C1 segment of cervical spinal cord (tissue), 14 donors: Measurements from ENCODE around the gene TEX22.

Experiments
- DNase-seq, 14 donors: peaks; one replicate each; lab custom pipeline; 2025; lab: John Stamatoyannopoulos, UW

TEX22 gene

DNA sequence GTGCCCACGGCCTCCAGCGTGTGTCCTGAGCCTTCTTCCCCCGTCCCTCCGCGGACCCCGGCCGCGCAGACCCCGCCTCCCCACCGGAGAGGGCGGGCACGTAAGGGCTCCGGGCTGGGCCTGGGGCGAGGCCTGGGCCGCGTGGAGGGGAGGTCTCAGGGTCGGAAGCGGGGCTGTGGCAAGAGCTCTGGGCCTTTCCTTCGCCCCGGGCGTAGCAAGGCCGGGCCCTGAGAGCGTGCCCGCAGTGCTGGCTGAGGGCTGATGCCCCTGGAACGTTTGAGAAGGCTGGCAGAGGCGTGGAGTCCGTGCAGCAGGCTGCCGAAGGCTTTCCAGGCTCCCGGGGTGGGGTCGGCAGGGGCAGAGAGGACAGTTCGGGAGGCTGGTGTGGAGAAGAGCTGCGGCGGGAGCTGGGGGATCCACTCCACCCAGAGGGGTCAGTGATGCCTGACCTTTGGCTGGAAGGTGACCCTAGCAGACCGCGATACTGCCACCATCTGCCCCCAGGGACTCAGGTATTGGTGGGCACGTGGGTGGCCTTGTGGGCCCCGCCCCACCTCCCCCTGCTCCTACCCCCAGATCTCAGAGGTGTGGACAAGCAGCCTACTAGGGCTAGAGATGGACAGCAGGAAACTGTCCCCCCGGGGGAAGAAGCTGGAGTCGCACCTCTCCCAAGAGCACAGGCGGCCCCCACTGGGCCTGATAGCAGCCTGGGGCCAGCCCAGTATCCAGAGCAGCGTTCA, 558 bp downstream of the TEX22 start:
- no peak for DNase-seq

DNA sequence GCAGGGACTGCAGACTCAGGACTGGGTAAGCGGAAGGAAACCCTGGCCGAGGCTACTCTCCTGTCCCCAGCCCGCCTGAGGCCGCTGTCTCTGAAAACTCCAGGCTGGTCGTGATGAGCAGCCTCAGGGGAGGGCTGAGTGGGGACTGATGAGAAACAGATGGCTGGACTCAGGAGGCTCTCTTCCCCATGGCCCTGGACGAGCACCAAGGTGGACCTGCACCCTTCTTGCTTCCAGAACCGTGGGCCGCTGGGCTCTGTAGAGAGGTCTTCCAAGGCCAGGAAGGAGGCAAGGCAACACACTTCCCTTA, 1.1 kb downstream of the TEX22 start:
- DNase-seq: no peak

DNA sequence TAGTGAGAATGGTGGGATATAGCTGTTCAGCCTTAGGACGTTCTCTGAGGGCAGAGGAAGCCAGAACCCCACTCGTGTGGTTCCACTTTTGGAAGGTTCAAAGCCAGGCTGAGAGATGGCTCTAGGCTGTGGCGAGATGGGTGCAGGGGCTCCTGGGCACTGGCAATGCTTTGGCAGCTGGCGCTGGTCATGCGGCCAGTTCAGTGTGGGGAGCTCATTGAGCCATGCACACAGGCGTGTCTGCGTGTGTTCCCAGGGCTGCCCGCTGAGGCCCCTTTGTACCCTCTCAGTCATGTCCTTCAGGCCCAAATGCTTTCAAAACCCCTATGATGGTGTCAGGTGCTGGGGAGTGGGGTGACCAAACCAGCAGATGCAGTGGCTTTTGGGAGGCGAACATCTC, 1.7 kb downstream of the TEX22 start:
- no peak for DNase-seq

DNA sequence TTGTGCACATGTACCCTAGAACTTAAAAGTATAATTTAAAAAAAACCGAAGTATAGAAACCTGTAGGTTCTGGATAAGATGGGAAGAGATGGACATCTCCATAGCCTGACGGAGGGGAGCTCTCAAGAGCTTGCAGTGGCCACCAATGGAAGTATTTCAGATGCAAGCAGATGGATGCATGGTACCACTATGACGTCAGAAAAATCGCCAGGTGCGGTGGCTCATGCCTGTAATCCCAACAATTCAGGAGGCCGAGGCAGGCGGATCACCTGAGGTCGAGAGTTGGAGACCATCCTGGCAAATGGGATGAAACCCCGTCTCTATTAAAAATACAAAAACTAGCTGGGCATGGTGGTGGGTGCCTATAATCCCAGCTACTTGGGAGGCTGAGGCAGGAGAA, 3.4 kb downstream of the TEX22 start:
- DNase-seq: no peak

- DNase-seq: no peak
Measured at GRCh38 chr14:105408592-105408991, 10.3 kb downstream of the TEX22 start.

DNA sequence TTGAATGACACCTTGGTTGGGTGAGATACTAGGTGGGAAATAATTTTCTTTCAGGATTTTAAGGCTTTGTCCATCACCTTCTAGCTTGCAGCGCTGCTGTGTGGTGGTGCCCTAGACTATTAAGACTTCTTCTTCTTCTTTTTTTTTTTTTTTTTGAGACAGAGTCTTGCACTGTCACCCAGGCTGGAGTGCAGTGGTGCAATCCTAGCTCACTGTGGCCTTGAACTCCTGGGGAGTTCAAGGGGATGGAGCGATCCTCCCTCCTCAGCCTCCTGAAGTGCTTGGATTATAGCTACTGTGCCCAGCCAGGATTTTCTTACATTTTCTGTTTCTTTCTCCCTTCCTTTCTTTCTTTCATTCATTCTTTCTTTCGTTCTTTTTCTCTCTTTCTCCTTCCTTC, 11.0 kb downstream of the TEX22 start:
- DNase-seq: no peak

GRCh38 chr14:105410642-105411016, 12.3 kb downstream of the TEX22 start:
- DNase-seq: no peak

GRCh38 chr14:105411017-105411941, 12.9 kb downstream of the TEX22 start:
- DNase-seq: peak in 2 of 14 donors; percentile 9 to 40

DNA sequence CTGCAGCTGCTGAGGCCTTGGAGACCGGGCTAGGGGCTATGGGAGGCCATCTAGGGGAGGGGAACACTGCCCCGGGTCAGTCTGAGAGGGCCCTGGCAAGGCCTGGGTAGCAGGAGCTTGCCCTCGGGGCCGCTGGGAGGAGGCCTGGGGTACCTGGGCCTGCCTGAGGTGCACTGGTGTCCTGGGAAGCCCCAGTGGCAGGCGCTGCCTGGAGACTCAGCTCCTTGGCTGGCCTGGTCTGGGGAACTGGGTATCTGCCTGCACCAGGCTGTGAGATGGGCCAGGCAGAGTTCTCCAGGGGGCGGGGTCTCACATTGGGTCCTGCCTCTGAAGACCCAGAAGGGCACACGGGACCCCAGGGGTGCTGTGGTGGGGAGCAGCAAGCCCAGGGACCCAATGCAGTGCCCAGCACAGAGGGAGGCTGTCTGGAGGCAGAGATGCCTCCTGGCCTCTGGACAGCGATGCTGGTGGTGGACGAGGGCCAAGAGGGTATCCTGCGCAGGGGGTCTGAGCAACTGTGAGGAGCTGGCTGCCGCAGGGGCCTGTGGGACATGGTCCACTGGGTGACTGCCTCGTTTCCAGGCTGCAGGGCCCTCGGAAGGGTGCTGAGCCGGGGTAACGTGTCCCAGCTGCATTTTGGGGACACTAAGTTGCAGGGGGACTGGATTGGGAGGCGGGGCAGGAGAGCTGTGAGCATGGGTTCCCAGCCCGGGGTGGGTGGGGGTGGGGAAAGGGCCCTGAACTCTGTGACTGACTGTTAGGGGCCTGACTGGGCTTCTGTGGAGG, 13.8 kb downstream of the TEX22 start:
- no peak for DNase-seq

DNA sequence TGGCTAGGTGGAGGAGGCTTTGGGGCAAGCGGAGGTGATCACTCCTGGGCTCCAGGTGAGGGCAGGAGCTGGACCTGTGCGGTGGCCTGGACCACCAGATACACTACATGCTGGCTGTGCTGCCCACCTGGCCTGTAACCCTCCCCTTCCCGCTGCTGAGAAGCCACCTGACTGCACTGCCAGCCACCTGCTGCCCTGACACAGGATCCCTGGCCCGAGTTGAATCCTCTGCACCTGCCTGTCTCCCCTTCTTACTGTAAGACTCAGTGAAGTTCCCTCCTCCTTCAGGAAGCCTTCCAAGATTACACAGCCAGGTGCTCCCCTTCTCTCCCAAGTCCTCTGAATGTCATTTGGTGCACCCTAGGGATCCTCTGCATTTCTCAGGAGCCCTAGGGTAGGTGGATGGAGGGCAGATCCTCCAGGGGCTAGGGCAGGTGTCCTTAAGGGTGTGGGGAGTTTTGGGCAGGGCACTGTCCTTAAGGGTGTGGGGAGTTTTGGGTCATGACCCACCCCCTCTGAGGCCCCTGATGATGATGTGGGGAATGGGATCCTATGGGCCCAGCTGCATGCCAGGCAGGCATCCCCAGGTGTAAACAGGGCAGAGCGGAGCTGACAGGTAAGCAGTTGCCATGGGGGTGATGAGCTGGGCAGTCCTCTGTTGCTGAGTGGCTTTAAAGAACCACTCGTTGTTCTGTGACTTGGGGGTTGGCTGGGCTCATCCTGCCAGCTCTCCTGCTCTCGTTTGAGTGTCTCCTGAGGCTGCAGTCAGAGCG, 14.6 kb downstream of the TEX22 start:
- DNase-seq: no peak

DNA sequence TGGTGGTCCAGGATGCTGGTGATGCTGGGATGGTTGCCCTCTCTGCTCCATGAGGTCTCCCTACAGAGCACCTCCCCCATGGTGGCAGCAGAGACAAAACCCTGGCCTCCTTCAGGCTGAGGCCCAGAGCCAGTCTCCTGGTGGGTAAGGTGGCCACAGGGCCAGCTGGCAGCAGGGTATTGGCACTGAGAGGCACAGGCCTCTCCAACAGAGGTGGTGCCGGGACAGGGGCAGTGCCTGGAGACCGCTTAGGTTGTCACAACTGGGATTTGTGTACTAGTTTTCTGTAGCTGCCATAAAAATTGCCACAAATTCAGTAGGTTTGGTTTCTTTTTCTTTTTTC, 15.2 kb downstream of the TEX22 start:
- DNase-seq: peak in 5 of 14 donors; percentile 46 to 68 (median 54)

DNA sequence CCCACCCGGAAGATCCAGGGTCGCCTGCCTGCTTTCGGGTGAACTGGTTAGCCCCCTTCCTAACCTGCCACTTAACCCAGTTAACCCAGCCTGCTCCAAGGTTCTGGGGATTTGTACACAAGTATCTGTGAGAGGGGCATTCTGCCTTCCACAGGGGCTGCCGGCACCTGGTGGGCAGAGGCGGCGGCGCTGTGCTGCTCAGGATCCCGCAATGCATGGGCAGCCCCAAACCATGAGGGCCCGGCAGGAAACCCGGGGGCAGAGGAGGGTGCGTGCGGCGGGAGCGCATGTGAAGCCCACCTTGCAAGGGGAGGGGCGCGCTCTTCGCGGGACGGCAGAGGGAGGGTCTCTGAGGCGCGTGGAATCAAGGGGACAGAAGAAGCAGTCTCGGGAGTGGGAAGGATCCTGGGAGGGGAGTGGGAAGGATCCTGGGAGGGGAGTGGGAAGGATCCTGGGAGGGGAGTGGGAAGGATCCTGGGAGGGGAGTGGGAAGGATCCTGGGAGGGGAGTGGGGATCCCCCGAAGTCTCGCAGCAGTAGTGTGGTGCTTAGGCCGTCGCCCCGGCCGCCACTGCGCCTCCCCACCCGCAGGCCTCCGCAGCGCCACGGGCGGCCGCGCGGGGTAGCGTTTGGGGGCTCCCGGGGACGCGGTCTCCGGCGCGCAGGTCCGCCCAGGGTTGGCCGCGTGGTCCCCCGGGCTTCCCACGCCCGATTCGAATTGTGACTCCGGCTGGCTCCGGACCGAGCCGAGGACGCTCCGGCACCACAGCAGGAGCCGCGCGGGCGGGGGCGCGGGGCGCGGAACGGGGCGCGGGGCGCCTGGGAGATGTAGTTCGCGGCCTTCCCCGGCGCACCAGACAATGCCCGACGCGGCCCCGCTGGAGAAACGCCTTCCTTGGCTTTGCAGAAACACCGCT, 16.4 kb downstream of the TEX22 start:
- peak in 12 of 14 donors; percentile 22 to 78 (median 56) for DNase-seq

GRCh38 chr14:105415481-105416428, 17.4 kb downstream of the TEX22 start:
- no peak for DNase-seq

DNA sequence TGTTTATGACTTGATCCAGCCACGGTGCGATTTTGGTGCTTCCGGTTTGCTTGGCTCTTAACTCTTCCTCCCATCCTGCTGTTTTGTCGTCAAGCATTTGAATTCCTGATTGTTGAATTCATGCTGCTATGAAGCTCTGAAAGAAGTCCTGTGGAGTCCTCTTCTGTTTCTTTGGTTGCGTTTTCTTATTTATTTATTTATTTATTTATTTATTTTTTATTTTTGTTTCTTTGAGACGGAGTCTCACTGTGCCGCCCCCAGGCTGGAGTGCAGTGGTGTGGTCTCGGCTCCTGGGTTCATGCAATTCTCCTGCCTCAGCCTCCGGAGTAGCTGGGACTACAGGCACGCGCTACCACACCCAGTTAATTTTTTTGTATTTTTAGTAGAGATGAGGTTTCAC, 18.3 kb downstream of the TEX22 start:
- DNase-seq: no peak

DNA sequence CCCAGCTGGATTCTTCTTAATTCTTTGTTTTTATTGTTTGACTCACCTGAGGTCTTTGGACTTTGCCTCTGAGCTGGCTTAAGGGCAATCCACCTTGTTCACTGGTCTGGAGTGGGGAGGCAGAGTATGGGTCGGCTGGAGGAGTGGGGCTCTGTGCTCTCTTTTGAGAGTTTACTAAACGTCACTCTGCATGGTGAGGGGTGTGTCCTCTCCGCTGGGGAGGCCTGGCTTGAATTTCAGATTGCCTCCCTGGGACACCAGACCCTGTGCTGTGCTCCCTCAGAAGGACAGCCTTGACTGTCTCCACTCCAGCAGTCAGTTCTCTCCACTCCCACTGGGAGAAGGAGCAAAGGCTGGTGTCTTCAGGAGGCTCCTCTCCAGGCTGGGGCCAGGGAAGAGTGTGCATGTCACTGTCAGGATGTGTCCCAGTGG, 19.4 kb downstream of the TEX22 start:
- DNase-seq: no peak

DNA sequence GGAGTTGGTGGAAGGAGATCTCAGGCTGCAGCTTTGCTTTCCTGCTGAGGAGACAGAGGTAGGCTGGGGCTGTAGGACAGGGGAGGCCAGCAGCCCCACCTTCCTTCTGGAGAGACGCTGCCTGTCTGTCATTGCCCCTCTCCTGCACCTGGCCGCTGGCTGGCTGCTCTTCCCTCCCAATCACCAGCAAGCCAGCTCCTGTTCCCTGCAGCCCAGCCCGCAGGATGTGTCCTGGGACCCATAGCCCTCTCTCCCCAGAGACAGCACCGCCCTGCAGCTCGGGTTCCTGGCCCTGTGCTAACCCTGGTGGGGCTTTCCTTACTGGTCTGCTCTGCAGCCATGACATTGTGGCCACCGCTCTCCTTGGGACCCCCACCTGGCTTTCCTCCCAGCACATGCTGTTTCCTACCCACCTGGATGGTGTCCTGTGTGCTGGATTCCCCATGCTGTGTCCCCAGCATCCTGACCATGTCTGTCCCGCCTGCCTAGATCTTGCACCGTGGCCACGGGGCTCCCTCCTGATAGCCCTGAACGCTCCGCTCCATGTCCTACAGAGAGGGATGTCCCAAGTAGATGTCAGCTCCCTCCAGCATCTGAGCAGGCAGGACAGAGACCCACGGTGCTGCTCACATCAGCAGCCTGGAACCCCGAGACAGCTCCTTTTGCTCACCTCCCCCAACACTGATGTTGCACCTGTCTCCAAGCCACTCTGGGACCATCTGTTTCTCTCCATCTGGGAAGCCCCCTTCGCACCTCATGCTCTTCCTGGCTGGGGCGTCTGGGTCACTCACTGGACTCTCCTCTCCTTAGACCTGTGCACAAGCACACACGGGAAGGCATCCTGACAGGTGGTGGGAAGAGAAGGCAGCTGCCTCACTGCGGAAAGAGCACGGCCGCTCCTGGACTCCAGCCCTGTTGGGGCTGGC, 20.2 kb downstream of the TEX22 start:
- DNase-seq: no peak

- peak in 1 of 14 donors; percentile 26 for DNase-seq
Measured at GRCh38 chr14:105419195-105420091, 21.1 kb downstream of the TEX22 start, which contains the start of gene MTA1. MTA1 (plus strand) TSS chr14:105419827; CDS start chr14:105420036, 209 bp downstream.
